Rectal smooth muscle tissue (tissue), 1 donor: ENCODE measurements around the gene SHFL.

Experiments
- H3K27ac ChIP-seq: one replicate; pipeline ENCODE4 v1.7.0; 2013; ENCODE audit warnings: low read depth, low read length, inconsistent platforms
- H3K27me3 ChIP-seq: one replicate; pipeline ENCODE4 v1.7.0; 2013; ENCODE audit warnings: low read length; ENCODE audit not compliant: control insufficient read depth, insufficient read depth
- H3K36me3 ChIP-seq: one replicate; pipeline ENCODE4 v1.7.0; 2013; ENCODE audit warnings: low read length; ENCODE audit not compliant: control insufficient read depth, insufficient read depth
- H3K4me1 ChIP-seq: one replicate; pipeline ENCODE4 v1.7.0; 2013; ENCODE audit warnings: low read length; ENCODE audit not compliant: control insufficient read depth, insufficient read depth
- H3K4me3 ChIP-seq: one replicate; pipeline ENCODE4 v1.7.0; 2013; ENCODE audit warnings: low read length
- H3K9ac ChIP-seq: one replicate; pipeline ENCODE4 v1.7.0; 2013; ENCODE audit warnings: low read length

SHFL gene

GRCh38 chr19:10085641-10086590 is at the start of gene SHFL:
SHFL (plus strand) TSS chr19:10086317; CDS start chr19:10086428, 111 bp downstream.
- Histone ChIP-seq H3K36me3 (peaks cover 6% of the 10 kb centered on the region), H3K4me3 (peak within 1 kb of the TSS; percentile 97), H3K27me3 (no peaks in the 10 kb centered on the region), H3K27ac (peak within 1 kb of the TSS; percentile 82), H3K4me1 (no peaks in the 10 kb centered on the region), H3K9ac (peak within 1 kb of the TSS; percentile 80)

- H3K4me3 ChIP-seq, result no peak overlapping the region
- H3K36me3 ChIP-seq, result no peaks in the 10 kb centered on the region
- no peak overlapping the region for H3K27ac ChIP-seq
- H3K27me3 ChIP-seq, result no peaks in the 10 kb centered on the region
- no peak overlapping the region for H3K9ac ChIP-seq
- H3K4me1 ChIP-seq, result no peaks in the 10 kb centered on the region
Measured at GRCh38 chr19:10036601-10037071, 49.5 kb upstream of the SHFL start.

GRCh38 chr19:10037367-10037766 is 48.8 kb upstream of the SHFL start:
- Histone ChIP-seq H3K4me1 (no peaks in the 10 kb centered on the region), H3K27ac (no peak overlapping the region), H3K9ac (no peak overlapping the region), H3K4me3 (no peak overlapping the region), H3K36me3 (no peaks in the 10 kb centered on the region), H3K27me3 (no peaks in the 10 kb centered on the region)

- H3K4me3 ChIP-seq, result no peak overlapping the region
- H3K27me3 ChIP-seq, result no peaks in the 10 kb centered on the region
- H3K4me1 ChIP-seq, result no peaks in the 10 kb centered on the region
- H3K36me3 ChIP-seq, result no peaks in the 10 kb centered on the region
- H3K9ac ChIP-seq, result no peak overlapping the region
- no peak overlapping the region for H3K27ac ChIP-seq
Measured at GRCh38 chr19:10037809-10038208, 48.3 kb upstream of the SHFL start.

GRCh38 chr19:10043286-10043927 is 42.7 kb upstream of the SHFL start:
- Histone ChIP-seq H3K36me3 (no peaks in the 10 kb centered on the region), H3K27me3 (no peaks in the 10 kb centered on the region), H3K27ac (no peak overlapping the region), H3K4me1 (no peaks in the 10 kb centered on the region), H3K4me3 (no peak overlapping the region), H3K9ac (no peak overlapping the region)

- Histone ChIP-seq H3K9ac (no peak overlapping the region), H3K4me1 (no peaks in the 10 kb centered on the region), H3K27ac (no peak overlapping the region), H3K27me3 (no peaks in the 10 kb centered on the region), H3K36me3 (no peaks in the 10 kb centered on the region), H3K4me3 (no peak overlapping the region)
Measured at GRCh38 chr19:10044390-10044789, 41.7 kb upstream of the SHFL start.

GRCh38 chr19:10045371-10045770 is 40.7 kb upstream of the SHFL start:
- Histone ChIP-seq H3K36me3 (no peaks in the 10 kb centered on the region), H3K27me3 (no peaks in the 10 kb centered on the region), H3K4me1 (no peaks in the 10 kb centered on the region), H3K4me3 (no peak overlapping the region), H3K27ac (no peak overlapping the region), H3K9ac (no peak overlapping the region)

- Histone ChIP-seq H3K27ac (no peak overlapping the region), H3K9ac (no peak overlapping the region), H3K4me1 (no peaks in the 10 kb centered on the region), H3K36me3 (no peaks in the 10 kb centered on the region), H3K4me3 (no peak overlapping the region), H3K27me3 (no peaks in the 10 kb centered on the region)
Measured at GRCh38 chr19:10049626-10050025, 36.5 kb upstream of the SHFL start.

GRCh38 chr19:10052602-10053360 is 33.3 kb upstream of the SHFL start:
- Histone ChIP-seq H3K4me3 (no peak overlapping the region), H3K36me3 (no peaks in the 10 kb centered on the region), H3K27ac (no peak overlapping the region), H3K27me3 (no peaks in the 10 kb centered on the region), H3K4me1 (no peaks in the 10 kb centered on the region), H3K9ac (no peak overlapping the region)

GRCh38 chr19:10061717-10062310 is 24.3 kb upstream of the SHFL start:
- Histone ChIP-seq H3K4me3 (no peak overlapping the region), H3K27ac (no peak overlapping the region), H3K36me3 (no peaks in the 10 kb centered on the region), H3K4me1 (no peaks in the 10 kb centered on the region), H3K27me3 (no peaks in the 10 kb centered on the region), H3K9ac (no peak overlapping the region)

GRCh38 chr19:10068205-10068604 is 17.9 kb upstream of the SHFL start:
- no peaks in the 10 kb centered on the region for H3K36me3 ChIP-seq
- H3K4me3 ChIP-seq, result no peak overlapping the region
- no peak overlapping the region for H3K27ac ChIP-seq
- no peak overlapping the region for H3K9ac ChIP-seq
- H3K4me1 ChIP-seq, result no peaks in the 10 kb centered on the region
- no peaks in the 10 kb centered on the region for H3K27me3 ChIP-seq

GRCh38 chr19:10069046-10069445 is 17.1 kb upstream of the SHFL start:
- Histone ChIP-seq H3K9ac (no peak overlapping the region), H3K4me1 (no peaks in the 10 kb centered on the region), H3K36me3 (no peaks in the 10 kb centered on the region)

More at GRCh38 chr19:10069046-10069445, 17.1 kb upstream of the SHFL start:
- H3K27ac ChIP-seq, result no peak overlapping the region
- H3K27me3 ChIP-seq, result no peaks in the 10 kb centered on the region
- H3K4me3 ChIP-seq, result no peak overlapping the region
